Neural cell (in vitro differentiated cells): ENCODE data around the gene ACOX2. TPM values are rescaled to one million over a fixed set of nuclear protein-coding genes. Genes with fewer than 3 reads are reported as not detected.

ENCODE experiments used
- H2AFZ ChIP-seq: fragments of 200-600, 300-800 bp; sonication (generic), shearing (Covaris generic); 2 replicates; pipeline ENCODE4 v1.6.0; 2014; ENCODE audit warnings: low read depth, mild to moderate bottlenecking, antibody characterized with exemption, low read length, moderate library complexity
- H3F3A ChIP-seq: fragments of 200-600 bp; shearing (Covaris generic); 2 replicates; pipeline ENCODE4 v1.6.1; 2016; ENCODE audit warnings: mild to moderate bottlenecking, moderate library complexity, mixed read lengths, antibody characterized with exemption, low read length; ENCODE audit not compliant: insufficient read depth, poor library complexity, severe bottlenecking
- H3K27ac ChIP-seq: fragments of 200-600, 300-800 bp; sonication (generic), shearing (Covaris generic); 2 replicates; pipeline ENCODE4 v1.5.1; 2014; ENCODE audit warnings: mild to moderate bottlenecking, low read length, moderate library complexity
- H3K27me3 ChIP-seq: fragments of 300-800, 200-600 bp; sonication (generic), shearing (Covaris generic); 2 replicates; pipeline ENCODE4 v1.6.0; 2014; ENCODE audit warnings: mild to moderate bottlenecking, low read depth, low read length, moderate library complexity; ENCODE audit not compliant: insufficient read depth
- H3K36me3 ChIP-seq: fragments of 300-800, 200-600 bp; sonication (generic), shearing (Covaris generic); 2 replicates; pipeline ENCODE4 v1.5.1; 2014; ENCODE audit warnings: mild to moderate bottlenecking, antibody characterized with exemption, low read length, moderate library complexity; ENCODE audit not compliant: insufficient read depth
- H3K4me2 ChIP-seq: fragments of 300-800, 200-600 bp; sonication (generic), shearing (Covaris generic); 2 replicates; pipeline ENCODE4 v1.6.0; 2014; ENCODE audit warnings: mild to moderate bottlenecking, low read length
- H3K4me3 ChIP-seq: fragments of 300-800, 200-600 bp; sonication (generic), shearing (Covaris generic); 2 replicates; pipeline ENCODE4 v1.5.1; 2014; ENCODE audit warnings: mild to moderate bottlenecking, low read length, moderate library complexity
- H3K79me2 ChIP-seq: fragments of 200-600 bp; shearing (Covaris generic); replicated peaks from 2 replicates; pipeline ENCODE4 v1.6.0; 2014; ENCODE audit warnings: mild to moderate bottlenecking, low read length, moderate library complexity; ENCODE audit not compliant: insufficient read depth
- H3K9ac ChIP-seq: fragments of 300-800, 200-600 bp; sonication (generic), shearing (Covaris generic); 2 replicates; pipeline ENCODE4 v1.6.1; 2016; ENCODE audit warnings: mild to moderate bottlenecking, low read length, mixed read lengths
- H3K9me2 ChIP-seq: fragments of 200-600 bp; shearing (Covaris generic); 2 replicates; pipeline ENCODE4 v1.6.1; 2016; ENCODE audit warnings: mild to moderate bottlenecking, low read length, mixed read lengths; ENCODE audit not compliant: insufficient read depth
- H3K9me3 ChIP-seq: fragments of 200-600, 300-800 bp; sonication (generic), shearing (Covaris generic); 2 replicates; pipeline ENCODE4 v1.6.1; 2016; ENCODE audit warnings: mild to moderate bottlenecking, mixed run types, low read length, moderate library complexity, mixed read lengths
- H4K20me1 ChIP-seq: fragments of 200-600 bp; shearing (Covaris generic); 2 replicates; pipeline ENCODE4 v1.6.1; 2016; ENCODE audit warnings: mild to moderate bottlenecking, mixed run types; ENCODE audit not compliant: insufficient read depth
- CTCF ChIP-seq: fragments of 450-650 bp; IDR thresholded peaks from 2 replicates; pipeline ENCODE4 v1.5.1; 2014; ENCODE audit warnings: antibody characterized with exemption, mild to moderate bottlenecking, moderate library complexity; ENCODE audit not compliant: poor library complexity, severe bottlenecking
- EP300 ChIP-seq: fragments of 450-650 bp; conservative IDR thresholded peaks from 2 replicates; pipeline ENCODE4 v1.6.1; 2014; ENCODE audit warnings: antibody characterized with exemption, mild to moderate bottlenecking, moderate library complexity; ENCODE audit not compliant: poor library complexity, severe bottlenecking
- EZH2 ChIP-seq: fragments of 200-600, 300-800 bp; shearing (Covaris generic), sonication (generic); IDR thresholded peaks from 2 replicates; pipeline ENCODE4 v1.6.1; 2014; ENCODE audit warnings: antibody characterized with exemption, low read length, borderline replicate concordance, mild to moderate bottlenecking; ENCODE audit not compliant: insufficient read depth, poor library complexity, severe bottlenecking
- MXI1 ChIP-seq: fragments of 450-650 bp; conservative IDR thresholded peaks from 2 replicates; pipeline ENCODE4 v1.6.1; 2014; ENCODE audit warnings: antibody characterized with exemption, mild to moderate bottlenecking; ENCODE audit not compliant: poor library complexity, severe bottlenecking
- POLR2AphosphoS5 ChIP-seq: IDR thresholded peaks from 2 replicates; pipeline ENCODE4 v1.6.1; 2012
- RAD21 ChIP-seq: fragments of 450-650 bp; conservative IDR thresholded peaks from 2 replicates; pipeline ENCODE4 v1.6.1; 2014; ENCODE audit warnings: antibody characterized with exemption, mild to moderate bottlenecking, moderate library complexity
- REST ChIP-seq: IDR thresholded peaks from 2 replicates; pipeline ENCODE4 v1.6.1; 2012; ENCODE audit warnings: borderline replicate concordance
- SMC3 ChIP-seq: fragments of 450-650 bp; conservative IDR thresholded peaks from 2 replicates; pipeline ENCODE4 v1.6.1; 2014; ENCODE audit warnings: antibody characterized with exemption, mild to moderate bottlenecking, moderate library complexity; ENCODE audit not compliant: poor library complexity
- TAF1 ChIP-seq: IDR thresholded peaks from 2 replicates; pipeline ENCODE4 v1.6.1; 2012; ENCODE audit warnings: low read depth
- polyA plus RNA-seq: library from polyadenylated mRNA; depleted of rRNA; stranded (reverse); fragments of >200 nt; gene quantifications from 2 replicates; pipeline ENCODE4 v1.2.3, GENCODE V29; 2014

Gene ACOX2
- polyA plus RNA-seq, 1 donor from 2014 or later = not detected

- Histone ChIP-seq H3K9ac (no peak overlapping the region), H3K9me3 (no peaks in the 10 kb centered on the region), H3K4me3 (no peak overlapping the region), H2AFZ (no peak overlapping the region), H4K20me1 (no peaks in the 10 kb centered on the region), H3K79me2 (no peaks in the 10 kb centered on the region), H3K9me2 (no peaks in the 10 kb centered on the region), H3K27ac (no peak overlapping the region), H3K4me2 (no peak overlapping the region), H3F3A (no peaks in the 10 kb centered on the region), H3K36me3 (no peaks in the 10 kb centered on the region), H3K27me3 (no peaks in the 10 kb centered on the region)
- TF ChIP-seq RAD21 (no peak), SMC3 (no peak), MXI1 (no peak), REST (no peak), CTCF (no peak)
These were observed 56.7 kb downstream of the ACOX2 start for GRCh38 chr3:58480309-58480708.

GRCh38 chr3:58478781-58479180 lies 58.2 kb downstream of the ACOX2 start:
- Histone ChIP-seq H3K36me3 (no peaks in the 10 kb centered on the region), H3K9ac (no peak overlapping the region), H3K9me3 (no peaks in the 10 kb centered on the region), H3K27ac (no peak overlapping the region), H2AFZ (no peak overlapping the region), H3K79me2 (no peaks in the 10 kb centered on the region), H3F3A (no peaks in the 10 kb centered on the region), H3K4me3 (no peak overlapping the region), H3K4me2 (no peak overlapping the region), H3K9me2 (no peaks in the 10 kb centered on the region), H4K20me1 (no peaks in the 10 kb centered on the region), H3K27me3 (no peaks in the 10 kb centered on the region)
- TF ChIP-seq MXI1 (no peak), REST (no peak), POLR2AphosphoS5 (no peak), SMC3 (no peak), CTCF (no peak), RAD21 (no peak), TAF1 (no peak), EP300 (no peak), EZH2 (no peak)
